ENCODE measurements around the gene DLX3. TPM values are rescaled to one million over a fixed set of nuclear protein-coding genes. Genes with fewer than 3 reads are reported as not detected.

The DLX3 gene
- total RNA-seq, 2 donors from 2014 or later = 0.12 TPM; not detected in 1

DNA sequence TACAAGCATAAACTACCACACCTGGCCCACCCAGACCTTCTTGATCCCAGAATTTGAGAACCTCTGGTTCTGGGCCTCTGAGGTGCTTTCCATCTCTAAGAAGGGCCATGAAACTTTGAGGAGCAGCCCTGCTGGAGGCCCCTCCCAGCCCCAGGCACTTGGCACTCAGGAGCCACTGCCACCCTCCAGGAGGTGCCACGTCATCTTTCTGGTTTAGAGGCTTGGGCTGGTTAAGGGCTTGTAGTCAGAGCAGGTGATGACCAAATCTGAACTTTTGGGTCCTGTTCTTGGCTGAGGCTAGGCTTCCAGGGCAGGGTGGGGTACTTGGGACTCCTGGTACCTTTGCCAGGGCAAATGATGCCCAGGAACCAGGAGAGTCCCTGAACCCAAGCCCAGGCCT is 39.9 kb downstream of the DLX3 start:
- no peaks in the 10 kb centered on the region for H3K27me3 ChIP-seq
- H3K4me3 ChIP-seq = no peak overlapping the region
- H3K27ac ChIP-seq = no peak overlapping the region
- no peaks in the 10 kb centered on the region for H3K9me3 ChIP-seq
- no peaks in the 10 kb centered on the region for H3K36me3 ChIP-seq
- no peak for TF ChIP-seq CTCF (IDR thresholded peaks at IDR 0.05)
- no peak for DNase-seq (ENCODE audit: low spot score)
- no peaks in the 10 kb centered on the region for H3K4me1 ChIP-seq

- no peaks in the 10 kb centered on the region for H3K4me1 ChIP-seq
- H3K9me3 ChIP-seq = no peaks in the 10 kb centered on the region
- no peak for TF ChIP-seq CTCF (IDR thresholded peaks at IDR 0.05)
- no peaks in the 10 kb centered on the region for H3K36me3 ChIP-seq
- H3K4me3 ChIP-seq = no peak overlapping the region
- no peak for DNase-seq (ENCODE audit: low spot score)
- H3K27ac ChIP-seq = no peak overlapping the region
- H3K27me3 ChIP-seq = no peaks in the 10 kb centered on the region
Observed at GRCh38 chr17:49952912-49953497, 42.0 kb downstream of the DLX3 start.

- peak; percentile 77 for DNase-seq (ENCODE audit: low spot score)
- H3K4me3 ChIP-seq = no peak overlapping the region
- TF ChIP-seq CTCF (IDR thresholded peaks at IDR 0.05) = peak; percentile 74 to 75
- H3K4me1 ChIP-seq = no peaks in the 10 kb centered on the region
- H3K36me3 ChIP-seq = no peaks in the 10 kb centered on the region
- H3K27me3 ChIP-seq = no peaks in the 10 kb centered on the region
- no peak overlapping the region for H3K27ac ChIP-seq
- H3K9me3 ChIP-seq = no peaks in the 10 kb centered on the region
Observed at GRCh38 chr17:49952209-49952911, 42.7 kb downstream of the DLX3 start.

GRCh38 chr17:49951362-49952082 is 43.5 kb downstream of the DLX3 start:
- Histone ChIP-seq H3K4me3 (no peak overlapping the region), H3K27ac (no peak overlapping the region), H3K4me1 (no peaks in the 10 kb centered on the region), H3K36me3 (no peaks in the 10 kb centered on the region), H3K27me3 (no peaks in the 10 kb centered on the region), H3K9me3 (no peaks in the 10 kb centered on the region)
- no peak for TF ChIP-seq CTCF (IDR thresholded peaks at IDR 0.05)
- DNase-seq (ENCODE audit: low spot score) = no peak

DNA sequence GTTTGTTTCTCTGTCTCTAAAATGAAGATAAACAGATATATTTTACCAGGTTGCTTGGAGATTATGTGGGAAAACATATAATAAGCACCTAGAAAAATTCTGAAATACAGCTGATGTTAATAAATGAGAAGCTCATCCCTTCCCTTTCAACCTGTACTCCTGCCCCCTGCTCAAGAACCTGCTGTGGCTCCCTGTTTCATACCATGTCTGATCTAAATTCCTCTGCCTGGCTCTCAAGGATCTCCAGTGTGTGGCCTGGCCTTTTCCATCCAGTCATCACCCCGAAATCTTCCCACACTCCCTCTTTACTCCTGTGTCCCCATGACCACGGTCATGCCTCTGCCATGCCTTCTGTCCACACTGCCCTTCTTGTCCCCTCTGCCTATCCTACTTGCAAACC is 45.4 kb downstream of the DLX3 start:
- no peaks in the 10 kb centered on the region for H3K9me3 ChIP-seq
- no peak overlapping the region for H3K4me3 ChIP-seq
- TF ChIP-seq CTCF (IDR thresholded peaks at IDR 0.05) = no peak
- no peaks in the 10 kb centered on the region for H3K4me1 ChIP-seq
- H3K36me3 ChIP-seq = no peaks in the 10 kb centered on the region
- H3K27me3 ChIP-seq = no peaks in the 10 kb centered on the region
- no peak for DNase-seq (ENCODE audit: low spot score)
- H3K27ac ChIP-seq = no peak overlapping the region

All from right atrium auricular region (tissue), 2 donors.